GM12873 (cell line): ENCODE data around the gene DDB1.

Experiments
- TF ChIP-seq, protein P1 (sequence below): IDR thresholded peaks from 2 replicates; pipeline ENCODE4 v1.5.1; 2012; ENCODE audit warnings: low read depth, mild to moderate bottlenecking, moderate library complexity, low read length, control low read depth; ENCODE audit not compliant: insufficient read depth; ENCODE audit errors: missing control alignments

DDB1 gene

DNA sequence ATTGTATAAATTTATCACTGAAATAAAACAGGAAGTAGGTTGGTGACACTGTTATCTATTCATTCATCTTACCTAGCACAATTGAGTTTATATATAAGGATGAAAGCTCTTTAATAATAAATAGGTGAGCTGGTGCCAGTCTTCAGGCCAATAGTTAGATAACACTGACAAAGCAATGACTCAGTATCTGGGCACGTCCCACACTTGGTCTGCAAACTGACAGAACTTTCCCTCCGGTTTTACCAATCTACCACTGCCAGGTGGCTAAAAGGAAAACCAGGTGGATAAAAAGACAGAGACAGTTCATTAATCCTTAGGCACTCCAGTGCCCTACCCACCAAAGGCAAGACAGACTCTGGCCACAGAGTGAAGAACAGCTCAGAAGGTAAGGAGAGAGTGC, 17.6 kb downstream of the DDB1 start:
- TF ChIP-seq, protein P1, sequence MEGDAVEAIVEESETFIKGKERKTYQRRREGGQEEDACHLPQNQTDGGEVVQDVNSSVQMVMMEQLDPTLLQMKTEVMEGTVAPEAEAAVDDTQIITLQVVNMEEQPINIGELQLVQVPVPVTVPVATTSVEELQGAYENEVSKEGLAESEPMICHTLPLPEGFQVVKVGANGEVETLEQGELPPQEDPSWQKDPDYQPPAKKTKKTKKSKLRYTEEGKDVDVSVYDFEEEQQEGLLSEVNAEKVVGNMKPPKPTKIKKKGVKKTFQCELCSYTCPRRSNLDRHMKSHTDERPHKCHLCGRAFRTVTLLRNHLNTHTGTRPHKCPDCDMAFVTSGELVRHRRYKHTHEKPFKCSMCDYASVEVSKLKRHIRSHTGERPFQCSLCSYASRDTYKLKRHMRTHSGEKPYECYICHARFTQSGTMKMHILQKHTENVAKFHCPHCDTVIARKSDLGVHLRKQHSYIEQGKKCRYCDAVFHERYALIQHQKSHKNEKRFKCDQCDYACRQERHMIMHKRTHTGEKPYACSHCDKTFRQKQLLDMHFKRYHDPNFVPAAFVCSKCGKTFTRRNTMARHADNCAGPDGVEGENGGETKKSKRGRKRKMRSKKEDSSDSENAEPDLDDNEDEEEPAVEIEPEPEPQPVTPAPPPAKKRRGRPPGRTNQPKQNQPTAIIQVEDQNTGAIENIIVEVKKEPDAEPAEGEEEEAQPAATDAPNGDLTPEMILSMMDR: no peak

DNA sequence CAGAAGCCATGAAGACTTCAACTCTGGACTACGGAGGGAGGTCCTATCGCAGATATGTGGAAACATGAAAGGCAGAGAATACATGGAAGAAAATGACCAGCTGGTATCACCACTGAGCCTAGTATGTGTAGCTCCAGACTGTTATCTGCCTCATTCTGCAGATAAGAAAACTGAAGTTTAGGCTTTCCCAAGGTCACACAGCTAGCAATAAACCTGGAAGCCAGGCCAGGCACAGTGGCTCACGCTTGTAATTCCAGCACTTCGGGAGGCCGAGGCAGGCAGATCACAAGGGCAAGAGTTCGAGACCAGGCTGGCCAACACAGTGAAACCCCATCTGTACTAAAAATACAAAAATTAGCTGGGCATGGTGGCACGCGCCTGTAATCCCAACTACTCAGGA, 22.2 kb downstream of the DDB1 start:
- TF ChIP-seq, protein P1: no peak

DNA sequence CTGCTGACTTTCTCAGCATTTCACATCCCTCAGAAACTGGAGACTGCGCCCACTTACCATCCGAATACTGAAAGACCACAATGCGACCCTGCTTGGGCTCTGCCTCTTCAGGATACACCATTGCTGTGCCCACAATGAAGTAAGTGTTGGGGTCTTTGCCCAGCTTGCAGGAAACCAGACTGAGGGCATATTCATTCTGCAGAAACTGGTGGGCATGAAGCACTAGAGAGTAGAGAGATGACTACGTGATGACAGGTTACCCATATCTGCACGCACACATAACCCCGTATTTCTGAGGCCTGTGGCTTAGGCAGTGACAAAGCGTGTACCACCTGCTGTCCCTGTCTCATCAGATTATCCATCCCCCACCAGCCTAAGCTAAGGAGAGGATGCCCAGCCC, 23.2 kb downstream of the DDB1 start:
- TF ChIP-seq, protein P1: no peak

DNA sequence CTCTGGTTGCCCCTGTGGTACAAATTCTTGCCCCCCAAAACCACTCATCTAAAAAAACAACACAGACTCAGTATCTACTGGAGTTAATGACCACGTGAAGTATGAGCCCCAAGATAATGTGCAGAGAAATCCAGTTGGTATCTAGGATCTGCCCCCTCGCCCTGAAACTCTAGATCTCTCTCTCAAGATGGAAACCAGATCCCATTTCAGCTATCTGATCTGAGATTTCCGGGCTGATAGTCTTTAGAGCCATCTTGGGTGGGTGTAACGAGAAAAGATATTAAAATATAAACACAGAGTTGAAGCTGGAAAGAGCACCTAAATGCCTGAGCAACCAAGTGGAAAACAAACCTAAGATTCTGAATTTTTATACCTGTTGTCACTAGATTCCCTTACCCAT, 23.8 kb downstream of the DDB1 start:
- TF ChIP-seq, protein P1: no peak

DNA sequence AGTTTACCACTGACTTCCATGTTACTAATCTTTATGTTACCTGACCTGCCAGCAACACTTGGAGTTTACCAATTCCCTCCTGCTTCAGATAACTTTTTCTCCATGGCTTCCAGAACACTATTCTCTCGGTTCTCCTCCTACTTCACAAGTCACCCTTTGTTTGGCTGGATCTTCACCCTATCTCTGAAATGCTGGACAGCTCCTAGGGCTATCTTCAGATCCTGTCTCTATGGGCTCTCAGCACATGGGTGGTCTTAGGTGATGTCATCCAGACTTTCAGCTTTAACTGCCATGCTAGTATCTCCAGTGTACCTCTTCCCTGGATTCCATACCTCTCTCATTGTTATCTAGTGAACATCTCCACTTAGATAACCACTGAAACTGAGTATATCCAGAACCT, 25.6 kb downstream of the DDB1 start:
- TF ChIP-seq, protein P1: no peak

DNA sequence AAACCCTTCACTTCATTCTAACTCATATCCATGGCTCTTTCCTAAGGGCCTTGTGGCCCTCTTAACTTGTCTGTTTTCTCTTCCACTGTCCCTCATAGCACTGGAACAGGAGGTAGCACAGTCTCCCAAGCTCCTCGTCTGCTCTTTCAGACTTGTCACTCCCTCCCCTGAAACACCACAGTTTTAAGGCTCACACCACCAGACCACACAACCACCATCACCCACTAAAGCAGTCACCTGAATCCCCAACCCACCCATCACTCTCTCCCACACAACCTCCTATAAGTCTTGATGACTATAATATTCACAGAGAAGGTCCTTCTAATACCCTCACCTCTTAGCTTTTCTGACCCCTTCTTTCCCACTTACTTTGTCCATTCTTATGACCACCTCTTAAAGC, 26.7 kb downstream of the DDB1 start:
- TF ChIP-seq, protein P1: no peak

DNA sequence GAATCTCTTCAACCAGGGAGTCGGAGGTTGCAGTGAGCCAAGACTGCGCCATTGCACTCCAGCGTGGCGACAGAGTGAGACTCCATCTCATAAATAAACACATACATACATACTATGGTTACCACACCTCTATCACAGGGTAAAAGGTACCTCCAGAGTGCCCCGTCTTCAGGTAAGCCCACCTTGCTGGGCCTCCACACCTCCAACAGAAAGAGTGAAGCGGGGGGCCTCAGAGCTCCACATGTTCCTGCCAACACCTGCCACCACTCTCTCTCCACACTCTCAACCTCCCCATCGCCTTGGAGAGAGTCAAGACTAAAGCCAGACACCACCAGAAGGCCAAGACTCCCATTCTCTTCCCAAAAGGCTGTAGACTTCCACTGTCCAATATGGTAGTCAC, 27.5 kb downstream of the DDB1 start:
- TF ChIP-seq, protein P1: no peak
